HG02678 (cell line): ENCODE measurements around the gene ANXA11.
"Not testable (repeated sequence)": the region's sequence is repeated elsewhere in the genome, so short reads cannot be mapped to it uniquely, and the experiment has no call there.

Experiments used
- ATAC-seq: cut with Tn5 transposase; IDR thresholded peaks from one replicate; pipeline ENCODE4 v1.9.1; 2021; ENCODE audit warnings: mild to moderate bottlenecking, moderate library complexity; ENCODE audit not compliant: unreplicated experiment

The ANXA11 gene

GRCh38 chr10:80210259-80210658 is 4.9 kb upstream of the ANXA11 start:
- no peak for ATAC-seq

GRCh38 chr10:80207768-80208370 is 2.5 kb upstream of the ANXA11 start:
- ATAC-seq: no peak

DNA sequence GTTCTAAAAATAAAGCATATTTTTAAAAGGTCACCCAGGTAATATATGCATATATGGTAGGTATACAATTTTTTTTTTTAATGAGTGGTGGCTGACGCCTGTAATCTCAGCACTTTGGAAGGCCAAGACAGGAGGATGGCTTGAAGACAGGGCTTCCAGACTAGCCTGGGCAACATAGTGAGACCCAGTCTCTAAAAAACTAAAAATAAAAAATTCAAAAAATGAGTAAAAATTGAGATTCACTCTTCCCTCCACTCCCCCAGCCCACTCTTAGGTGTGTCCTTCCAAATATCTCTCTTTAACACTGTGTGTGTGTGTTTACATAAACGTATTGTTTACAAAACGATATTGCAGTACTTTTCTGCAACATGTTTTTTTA is 929 bp upstream of the ANXA11 start:
- ATAC-seq: no peak

DNA sequence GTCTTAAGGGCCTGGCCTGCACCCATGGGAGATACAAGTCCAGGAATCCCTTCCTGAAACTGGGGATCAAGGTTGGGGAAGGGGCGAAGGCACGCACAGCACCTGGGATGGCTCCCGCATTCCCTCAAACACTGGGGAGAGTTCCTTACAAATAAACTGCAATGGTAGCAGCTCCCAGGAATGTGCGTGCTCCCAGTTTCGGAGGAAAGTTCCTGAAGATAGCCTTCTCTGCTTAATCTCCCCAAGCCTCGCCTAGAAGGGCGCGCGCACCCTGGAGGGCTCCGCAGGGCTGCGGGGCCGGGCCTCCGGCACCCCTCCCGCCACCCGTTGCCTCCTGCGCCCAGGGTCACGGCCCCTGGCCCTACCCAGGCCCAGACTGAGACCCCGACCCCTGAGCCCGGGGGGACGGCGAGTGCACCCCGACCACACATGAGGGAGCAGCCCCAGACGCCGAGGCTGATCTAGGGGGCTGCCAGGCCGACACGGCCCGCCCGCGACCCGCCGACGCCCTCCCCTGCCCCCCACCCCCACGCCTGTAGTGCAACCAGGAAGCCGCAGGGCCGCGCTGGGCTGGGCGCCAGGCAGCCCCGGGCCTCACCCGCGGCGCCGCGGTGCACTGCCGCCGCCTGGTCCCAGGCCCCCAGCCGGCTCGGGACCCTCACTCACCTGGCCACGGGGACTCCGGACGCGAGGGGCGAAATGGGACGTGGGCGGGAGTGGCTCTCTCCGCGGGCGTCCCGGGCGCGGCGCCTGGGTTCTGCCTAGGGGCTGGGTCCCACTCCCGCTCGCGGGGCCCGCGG is 460 bp downstream of the ANXA11 start:
- ATAC-seq: peak; percentile 27

GRCh38 chr10:80203835-80204676 is 1.3 kb downstream of the ANXA11 start:
- ATAC-seq: no peak

GRCh38 chr10:80202934-80203834 is 2.2 kb downstream of the ANXA11 start:
- ATAC-seq: peak; percentile 59

GRCh38 chr10:80202530-80202929 is 2.8 kb downstream of the ANXA11 start:
- ATAC-seq: not testable (repeated sequence)

DNA sequence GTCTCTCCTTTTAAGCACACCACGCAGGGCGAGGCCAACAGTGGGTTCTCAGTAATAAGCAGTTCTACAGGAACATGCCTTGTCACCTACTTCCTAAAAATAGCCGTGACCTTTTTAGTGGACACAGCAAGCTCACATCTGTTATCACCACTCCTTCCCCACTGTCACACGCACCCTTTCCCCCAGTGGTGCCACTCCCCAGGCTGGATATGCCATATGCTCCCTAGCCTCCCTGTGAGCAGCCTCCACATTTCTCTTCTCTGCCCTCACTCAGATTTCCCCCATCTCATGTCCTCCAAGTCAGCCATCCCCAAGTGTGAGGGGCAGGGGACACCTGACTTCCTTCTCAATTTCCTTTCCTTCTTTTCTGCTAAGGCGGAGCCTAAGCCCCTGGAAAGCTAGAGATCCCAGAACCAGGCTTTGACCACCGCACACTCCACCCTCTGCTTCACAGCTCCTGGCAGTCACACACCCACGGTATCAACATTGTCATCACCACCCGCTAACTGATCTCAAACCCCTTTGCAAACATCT is 3.7 kb downstream of the ANXA11 start:
- no peak for ATAC-seq

GRCh38 chr10:80200687-80201086 is 4.7 kb downstream of the ANXA11 start:
- ATAC-seq: no peak

DNA sequence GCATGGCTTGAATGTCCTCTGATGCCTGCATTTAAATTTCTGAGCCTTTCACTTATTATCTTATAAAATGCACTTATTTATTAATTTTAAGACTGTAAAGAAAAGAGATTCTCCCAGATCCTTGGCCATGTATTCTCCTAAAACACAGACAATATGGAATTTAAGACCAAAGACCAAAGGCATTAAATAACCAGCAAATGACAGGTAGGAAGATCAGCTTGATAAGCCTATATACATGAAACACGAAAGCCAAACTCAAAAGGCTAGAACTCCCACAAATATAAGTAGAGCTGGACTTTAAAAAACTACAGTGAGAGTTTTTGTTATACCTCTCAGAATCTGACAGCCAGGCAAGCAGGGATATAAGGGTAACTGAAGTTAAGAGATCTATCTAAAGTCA is 5.1 kb downstream of the ANXA11 start:
- no peak for ATAC-seq

- ATAC-seq: no peak
These were observed 5.5 kb downstream of the ANXA11 start for GRCh38 chr10:80199828-80200227.

GRCh38 chr10:80197972-80198916 is 7.1 kb downstream of the ANXA11 start:
- ATAC-seq: no peak

GRCh38 chr10:80196950-80197315 is 8.4 kb downstream of the ANXA11 start:
- peak; percentile 3 for ATAC-seq

DNA sequence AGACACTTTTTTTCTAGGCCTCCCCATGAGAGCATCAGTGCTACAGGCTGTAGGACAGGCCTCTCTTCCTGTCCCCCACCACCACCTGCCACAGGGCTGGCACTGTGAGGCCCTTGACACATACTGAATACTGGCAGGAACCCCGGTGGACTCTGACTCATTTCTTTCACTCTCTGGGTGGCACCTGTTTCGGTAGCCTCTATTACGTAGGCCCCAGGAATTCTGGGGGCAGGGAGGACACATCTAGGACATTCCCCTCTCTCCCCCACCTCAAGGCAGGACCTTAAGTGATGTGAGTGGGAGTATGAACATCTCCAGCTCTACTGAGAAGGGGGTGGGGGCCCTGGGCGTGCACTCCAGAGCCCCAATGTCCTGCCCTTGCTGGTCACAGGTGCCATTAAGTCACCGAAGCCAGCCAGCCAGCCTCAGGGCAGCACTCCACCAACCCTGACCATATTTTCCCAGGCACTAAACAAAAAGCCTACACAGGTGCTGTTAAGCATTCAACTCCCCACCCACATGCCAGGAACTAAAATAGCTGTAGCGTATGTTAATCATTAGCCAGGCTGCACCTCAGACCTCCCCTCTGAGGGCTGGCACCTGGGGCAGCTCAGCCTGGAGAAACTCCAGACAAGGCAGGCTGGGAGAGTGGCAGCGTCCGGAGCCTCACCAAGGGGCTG is 8.9 kb downstream of the ANXA11 start:
- ATAC-seq: peak; percentile 77

GRCh38 chr10:80195046-80195574 is 10.2 kb downstream of the ANXA11 start:
- ATAC-seq: no peak

DNA sequence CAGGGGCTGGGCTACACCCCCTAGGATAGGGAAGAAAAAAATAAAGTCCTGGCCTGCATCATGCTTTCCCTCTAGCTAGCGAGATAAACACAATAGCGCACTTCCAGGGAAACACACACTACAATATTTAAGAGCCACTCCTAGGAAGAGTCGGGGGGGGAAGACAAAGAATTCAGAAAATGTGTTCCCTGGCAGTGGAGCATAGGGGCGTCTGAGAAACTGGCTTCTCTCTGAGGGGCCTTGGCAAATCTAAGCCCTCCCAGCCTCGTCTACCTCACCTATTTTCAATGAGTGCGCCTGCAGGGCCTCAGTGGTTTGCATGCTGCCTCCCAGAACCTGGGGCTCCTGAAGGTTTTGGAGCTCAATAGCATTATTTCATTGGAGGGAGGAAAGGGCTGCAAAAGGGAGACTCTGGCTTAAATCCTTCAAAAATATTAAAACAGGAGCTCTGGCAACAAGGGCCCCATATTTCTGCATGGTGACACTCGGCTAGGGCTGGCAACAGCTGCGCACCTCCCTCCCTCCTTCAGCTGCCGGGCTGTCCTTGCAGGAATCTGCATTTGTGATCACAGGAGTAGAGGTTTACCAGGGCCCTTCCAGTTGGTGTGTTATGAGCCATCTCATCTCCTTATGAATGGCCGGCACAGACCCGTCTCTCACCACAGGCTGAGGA is 10.8 kb downstream of the ANXA11 start:
- no peak for ATAC-seq

- ATAC-seq: no peak
These were observed 12.8 kb downstream of the ANXA11 start for GRCh38 chr10:80192553-80192952.
